Esophagus (tissue), 2 donors: ENCODE measurements around the gene N4BP2L1. TPM values are rescaled to one million over a fixed set of nuclear protein-coding genes. Genes with fewer than 3 reads are reported as not detected.

ENCODE experiments used
- H3K27ac ChIP-seq, 2 donors: one replicate each; pipeline ENCODE4 v1.5.1; 2013; ENCODE audit warnings: low read depth in 2 of 2, mild to moderate bottlenecking in 2 of 2, inconsistent platforms in 1 of 2, low read length in 1 of 2, moderate library complexity in 1 of 2
- H3K27me3 ChIP-seq, 2 donors: one replicate each; pipeline ENCODE4 v1.6.1; 2013; ENCODE audit warnings: low read length in 2 of 2, control low read depth in 1 of 2, mild to moderate bottlenecking in 1 of 2; ENCODE audit not compliant: insufficient read depth in 2 of 2, control insufficient read depth in 1 of 2
- H3K36me3 ChIP-seq, 2 donors: one replicate each; pipeline ENCODE4 v1.6.1; 2013; ENCODE audit warnings: low read length in 1 of 2; ENCODE audit not compliant: control insufficient read depth in 2 of 2, insufficient read depth in 2 of 2
- H3K4me1 ChIP-seq, 2 donors: one replicate each; pipeline ENCODE4 v1.6.1; 2013; ENCODE audit warnings: low read length in 1 of 2; ENCODE audit not compliant: control insufficient read depth in 2 of 2, insufficient read depth in 2 of 2
- H3K4me3 ChIP-seq, 2 donors: one replicate each; pipeline ENCODE4 v1.5.1; 2013; ENCODE audit warnings: low read length in 2 of 2, mild to moderate bottlenecking in 2 of 2, low read depth in 1 of 2, moderate library complexity in 1 of 2
- H3K9me3 ChIP-seq, 2 donors: one replicate each; pipeline ENCODE4 v1.6.1; 2013; ENCODE audit warnings: mild to moderate bottlenecking in 2 of 2, low read depth in 1 of 2, low read length in 1 of 2, moderate library complexity in 1 of 2; ENCODE audit not compliant: control insufficient read depth in 2 of 2, insufficient read depth in 1 of 2
- WGBS, 2 donors: extraction: QIAGEN DNeasy Blood & Tissue Kit; methylation state at CpG; one replicate each; pipeline ENCODE4 v1.1.7; 2013; 5-methylcytosine and 5-hydroxymethylcytosine counted together
- polyA plus RNA-seq, 2 donors: library from polyadenylated mRNA; stranded (reverse); fragments of 200-250 nt; gene quantifications; one replicate each; pipeline ENCODE4 v1.2.3, GENCODE V29; 2013
- donor health status: healthy with polysubstance abuse.
- donor health status: Bipolar disorder and iron deficiency.

Gene N4BP2L1
- polyA plus RNA-seq, 2 donors, result 5.0 to 8.4 TPM

DNA sequence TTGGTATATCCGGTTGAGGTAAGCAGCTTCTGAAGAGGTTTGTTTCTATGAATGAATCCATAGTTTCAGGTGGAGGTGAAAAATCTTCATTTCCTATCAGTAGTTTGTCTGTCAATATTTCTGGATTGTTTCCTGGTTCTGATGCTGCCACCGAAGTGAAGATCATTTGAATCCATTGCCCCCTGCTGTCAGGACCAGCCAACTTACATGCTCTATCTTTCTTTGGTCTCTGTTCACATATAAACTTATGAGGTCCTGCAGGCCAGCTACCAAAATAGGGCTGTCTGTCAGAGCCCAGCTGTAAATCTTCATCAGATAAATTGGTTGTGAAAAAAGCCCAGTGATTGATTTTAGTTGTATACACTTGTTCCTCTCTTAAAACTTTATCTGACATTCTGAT is 15.2 kb upstream of the N4BP2L1 start:
- Histone ChIP-seq H3K36me3 (no peaks in the 10 kb centered on the region), H3K4me3 (no peak overlapping the region), H3K27me3 (no peaks in the 10 kb centered on the region), H3K4me1 (no peaks in the 10 kb centered on the region), H3K9me3 (no peaks in the 10 kb centered on the region), H3K27ac (no peak overlapping the region)
- WGBS, 2 donors, result 33 to 53% methylated on average over 2 of the region's 2 CpGs

DNA sequence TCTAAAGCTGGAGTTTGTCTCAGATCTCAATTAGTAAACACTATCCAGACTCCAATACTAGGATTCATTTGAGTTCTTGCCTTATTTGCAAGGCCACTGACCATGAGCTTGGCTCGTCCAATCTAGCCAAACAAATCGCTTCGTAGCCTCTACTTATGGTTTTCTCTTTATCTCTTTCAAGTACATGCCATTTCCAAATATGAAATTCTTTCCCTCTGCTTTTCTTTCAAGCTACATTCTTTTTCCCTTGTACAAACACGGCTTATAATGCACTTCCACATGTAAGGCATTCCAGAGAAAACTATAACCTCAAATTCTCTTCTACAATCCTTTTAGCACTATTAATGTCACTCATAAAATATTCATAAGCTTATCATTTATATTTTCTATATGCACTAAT is 10.9 kb upstream of the N4BP2L1 start:
- Histone ChIP-seq H3K36me3 (no peaks in the 10 kb centered on the region), H3K4me1 (no peaks in the 10 kb centered on the region), H3K4me3 (no peak overlapping the region), H3K27me3 (no peaks in the 10 kb centered on the region), H3K27ac (no peak overlapping the region), H3K9me3 (no peaks in the 10 kb centered on the region)
- 95 to 96% methylated on average over 4 of the region's 4 CpGs for WGBS, 2 donors

DNA sequence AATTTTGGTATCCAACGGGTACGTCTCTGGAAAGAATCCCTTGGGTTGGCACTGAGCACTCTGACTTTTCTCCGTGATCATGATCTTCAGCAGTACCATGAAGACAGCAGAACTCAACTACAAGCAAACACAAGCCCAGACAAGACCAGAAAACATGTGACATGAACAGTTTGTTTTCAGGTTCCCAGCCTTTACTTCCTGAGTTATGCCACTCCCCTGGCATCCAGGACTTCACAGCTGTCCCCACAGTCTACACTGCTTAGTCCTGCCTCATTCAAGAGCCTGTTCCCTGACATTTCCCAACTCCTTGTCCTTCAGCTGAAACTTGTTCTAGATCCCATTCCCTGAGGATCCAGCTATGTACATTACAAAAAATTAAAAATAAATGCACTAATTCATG is 4.9 kb upstream of the N4BP2L1 start:
- Histone ChIP-seq H3K36me3 (no peaks in the 10 kb centered on the region), H3K27ac (no peak overlapping the region), H3K27me3 (no peaks in the 10 kb centered on the region), H3K4me3 (no peak overlapping the region), H3K9me3 (no peaks in the 10 kb centered on the region), H3K4me1 (no peaks in the 10 kb centered on the region)
- WGBS, 2 donors, result 55 to 71% methylated on average over 3 of the region's 3 CpGs

DNA sequence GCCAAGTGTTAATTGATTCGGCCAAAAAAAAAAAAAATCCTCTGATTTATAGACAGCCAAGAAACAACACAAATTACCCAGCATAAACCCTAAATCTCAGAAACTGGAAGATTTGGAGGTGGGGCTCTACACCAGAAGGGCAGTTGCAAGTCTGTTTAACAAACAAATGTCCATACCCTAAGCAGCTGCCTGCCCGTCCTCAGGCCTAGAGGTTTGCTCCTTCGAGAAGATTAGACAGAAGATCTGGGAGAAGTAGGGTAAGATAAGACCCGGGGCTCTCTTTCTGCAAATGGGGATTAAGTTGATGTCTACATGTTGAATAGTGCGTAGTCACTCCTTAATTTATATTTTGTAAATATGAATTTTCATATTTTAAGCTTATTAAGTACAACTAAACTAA is 3.4 kb upstream of the N4BP2L1 start:
- Histone ChIP-seq H3K4me1 (peaks cover 0 to 4% of the 10 kb centered on the region in 2 donors), H3K27me3 (no peaks in the 10 kb centered on the region), H3K9me3 (no peaks in the 10 kb centered on the region), H3K36me3 (no peaks in the 10 kb centered on the region), H3K27ac (no peak overlapping the region), H3K4me3 (no peak overlapping the region)
- WGBS, 2 donors, result 93 to 94% methylated on average over 5 of the region's 5 CpGs

DNA sequence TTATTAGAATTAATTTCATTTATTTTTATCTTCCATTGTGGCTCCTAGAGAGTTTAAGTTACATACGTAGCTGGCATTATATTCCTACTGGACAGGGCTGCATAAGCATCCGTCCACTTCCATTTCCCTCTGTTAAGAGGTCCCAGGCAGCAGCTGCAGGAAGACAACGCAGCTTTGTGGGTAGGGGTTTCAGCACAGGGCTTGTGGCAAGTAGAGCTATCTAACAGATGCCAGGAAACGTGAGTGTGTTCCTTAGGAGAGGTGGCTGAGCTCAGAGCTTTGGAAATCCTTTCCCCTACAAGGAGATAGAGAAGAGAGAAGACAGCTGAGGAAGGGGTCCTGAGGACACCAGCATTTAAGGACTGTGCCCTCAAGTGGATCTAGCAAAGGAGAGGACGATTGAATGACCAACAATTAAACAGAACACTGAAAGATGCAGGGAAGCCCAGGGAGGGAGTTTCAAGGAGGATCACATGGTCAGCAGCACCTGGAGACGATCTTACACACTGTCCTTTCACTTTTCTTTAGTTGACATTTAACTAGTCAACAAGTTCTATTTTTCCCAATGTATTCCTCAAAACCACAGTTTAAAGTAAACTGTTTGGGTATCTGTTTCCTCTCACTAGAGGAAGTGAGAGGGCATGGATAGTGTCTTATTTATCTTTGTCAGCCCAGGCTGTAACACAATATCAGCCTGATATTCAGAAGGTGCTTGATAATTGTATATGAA is 2.3 kb upstream of the N4BP2L1 start:
- Histone ChIP-seq H3K36me3 (no peaks in the 10 kb centered on the region), H3K4me3 (no peak overlapping the region), H3K4me1 (peaks cover 0 to 5% of the 10 kb centered on the region in 2 donors), H3K9me3 (no peaks in the 10 kb centered on the region), H3K27me3 (no peaks in the 10 kb centered on the region), H3K27ac (no peak overlapping the region)
- 73 to 81% methylated on average over 6 of the region's 6 CpGs for WGBS, 2 donors

DNA sequence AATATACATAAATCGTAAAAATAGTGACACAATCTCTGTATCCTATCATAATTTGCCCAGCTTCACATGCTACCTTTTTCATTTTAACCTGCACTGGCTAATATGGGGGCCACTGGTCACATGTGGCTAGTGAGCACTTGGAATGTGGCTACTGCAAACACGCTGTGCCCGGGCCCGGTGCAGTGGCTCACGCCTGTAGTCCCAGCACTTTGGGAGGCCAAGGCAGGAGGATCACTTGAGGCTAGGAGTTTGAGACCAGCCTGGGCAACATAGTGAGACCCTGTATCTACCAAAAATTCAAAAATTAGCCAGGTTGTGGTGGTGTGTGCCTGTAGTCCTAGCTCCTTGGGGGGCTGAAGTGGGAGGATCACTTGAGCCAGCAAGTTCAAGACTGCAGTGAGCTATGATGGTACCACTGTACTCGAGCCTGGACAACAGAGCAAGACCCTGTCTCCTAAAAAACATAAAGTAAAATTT is 1.5 kb upstream of the N4BP2L1 start:
- WGBS, 2 donors, result 97 to 98% methylated on average over 6 of the region's 6 CpGs
- H3K27ac ChIP-seq, result no peak overlapping the region

DNA sequence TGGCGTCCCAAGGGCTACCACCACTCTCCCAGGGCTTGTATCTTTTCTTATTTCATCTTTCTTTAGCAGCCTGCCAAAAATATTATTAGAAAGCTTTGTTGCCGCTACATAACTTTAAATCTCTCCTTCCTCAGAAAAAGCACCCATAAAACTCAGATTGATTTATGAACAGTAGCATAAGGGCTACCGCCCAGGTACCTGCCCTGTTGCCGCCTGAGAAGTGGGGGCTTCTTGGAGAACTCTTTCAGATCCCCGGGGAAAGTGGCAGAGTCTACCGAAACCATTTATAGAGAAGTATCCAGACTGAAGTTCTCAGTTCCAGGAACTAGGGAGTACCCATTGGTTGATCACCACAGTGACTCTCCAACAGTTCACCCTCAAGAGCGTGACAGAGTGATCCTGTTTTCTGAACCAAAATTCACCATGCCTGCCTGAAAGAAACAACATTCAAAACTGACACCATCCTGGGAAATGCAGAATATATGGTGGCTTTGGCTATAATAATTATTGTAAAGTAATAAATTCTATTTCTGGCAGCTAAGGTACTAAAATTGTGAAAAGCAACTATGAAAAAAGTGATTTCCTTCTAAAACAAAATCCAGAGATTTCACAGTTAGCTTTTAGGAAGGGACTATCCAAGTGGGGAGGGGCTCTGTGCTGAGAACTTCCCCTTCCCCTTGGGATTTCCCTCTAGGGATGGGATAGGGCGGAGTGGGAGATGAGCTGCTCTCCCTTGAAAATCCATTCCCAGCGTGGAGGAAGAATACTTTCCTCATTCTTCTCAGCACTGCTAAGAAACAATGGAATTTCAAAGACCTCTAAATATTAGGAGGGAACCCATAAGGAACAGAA is 877 bp upstream of the N4BP2L1 start:
- Histone ChIP-seq H3K27ac (peak overlapping the region; percentile 81 to 92), H3K27me3 (no peaks in the 10 kb centered on the region), H3K4me3 (peak overlapping the region; percentile 68 to 83), H3K4me1 (peaks cover 0 to 5% of the 10 kb centered on the region in 2 donors), H3K9me3 (no peaks in the 10 kb centered on the region), H3K36me3 (no peaks in the 10 kb centered on the region)
- 31 to 35% methylated on average over 9 of the region's 9 CpGs for WGBS, 2 donors

More for the DNA sequence above, 1.5 kb upstream of the N4BP2L1 start:
- Histone ChIP-seq H3K4me1 (peaks cover 0 to 5% of the 10 kb centered on the region in 2 donors), H3K27me3 (no peaks in the 10 kb centered on the region), H3K4me3 (no peak overlapping the region), H3K36me3 (no peaks in the 10 kb centered on the region), H3K9me3 (no peaks in the 10 kb centered on the region)

DNA sequence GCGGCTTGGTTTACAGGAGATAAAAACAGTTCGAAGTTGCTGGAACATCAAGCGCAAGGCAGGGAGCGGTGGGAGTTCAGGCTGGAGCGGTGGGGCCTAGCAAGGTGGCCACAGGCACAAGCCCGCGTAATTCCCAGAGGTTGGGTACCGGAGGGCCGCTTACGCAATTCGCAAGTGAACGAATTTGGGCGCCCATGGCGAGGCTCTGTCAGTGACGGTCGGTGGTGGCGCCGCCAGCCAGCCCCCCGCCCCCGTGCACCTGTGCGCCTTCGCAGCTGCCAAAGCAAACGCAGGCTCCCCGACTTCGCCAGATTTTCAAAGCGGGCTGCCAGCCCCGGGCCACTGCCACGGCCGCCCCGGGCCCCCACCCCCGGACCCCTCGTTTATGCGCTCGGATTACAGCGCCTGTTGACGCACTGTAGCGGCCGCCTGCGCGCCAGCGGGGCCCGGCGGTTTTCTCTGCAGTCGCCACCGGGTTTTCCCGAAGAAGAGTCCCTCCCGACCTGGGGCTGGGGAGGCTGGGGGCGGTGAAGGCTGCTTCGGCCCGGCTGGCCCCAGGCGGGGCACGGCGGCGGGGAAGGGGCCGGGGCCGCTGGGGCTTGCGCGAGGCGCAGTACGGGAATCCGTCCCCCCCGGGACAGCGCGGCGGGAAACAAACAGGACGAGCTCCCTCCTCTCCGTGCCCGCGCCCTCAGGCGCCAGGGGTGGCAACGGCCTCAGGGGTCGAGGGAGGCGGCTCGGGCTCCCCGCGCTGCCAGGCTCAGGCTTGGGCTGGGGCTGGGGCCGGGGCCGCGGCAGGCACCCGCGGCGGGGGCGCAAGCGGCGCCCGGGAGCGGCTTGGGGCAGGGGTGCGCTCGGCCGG is 709 bp downstream of the N4BP2L1 start:
- peak overlapping the region; percentile 68 to 83 for H3K4me3 ChIP-seq
- WGBS, 2 donors, result 1% methylated on average over 81 to 90 of the region's 90 CpGs
- H3K27ac ChIP-seq, result peak overlapping the region; percentile 81 to 92
- no peaks in the 10 kb centered on the region for H3K9me3 ChIP-seq
- H3K36me3 ChIP-seq, result no peaks in the 10 kb centered on the region
- peaks cover 0 to 5% of the 10 kb centered on the region in 2 donors for H3K4me1 ChIP-seq
- no peaks in the 10 kb centered on the region for H3K27me3 ChIP-seq
